Activated CD8-positive, alpha-beta T cell treated with anti-CD3 and anti-CD28 coated beads, Interleukin-2, amount 10 ng/mL, durations not matched to agents 7 days and 5 days (primary cell): ENCODE results near the gene SLC2A3. TPM values are rescaled to one million over a fixed set of nuclear protein-coding genes. Genes with fewer than 3 reads are reported as not detected.
"Not testable (repeated sequence)": the region's sequence is repeated elsewhere in the genome, so short reads cannot be mapped to it uniquely, and the experiment has no call there.

Experiments
- ATAC-seq: fragments of 150-1000 bp; cut with Tn5 transposase; one replicate; pipeline ENCODE4 v1.10.0; 2021; ENCODE audit warnings: moderate library complexity
- CTCF ChIA-PET: fragments of 350-600 bp; sonication (Branson Sonifier 250); formaldehyde crosslinking; loops from one replicate; lab custom pipeline; 2021; ENCODE audit warnings: antibody characterized with exemption; lab: Charles Lee
- POLR2A ChIA-PET: fragments of 350-600 bp; sonication (Branson Sonifier 250); formaldehyde crosslinking; loops from one replicate; lab custom pipeline; 2021; ENCODE audit warnings: antibody characterized with exemption; lab: Charles Lee
- DNase-seq: peaks from one replicate; pipeline ENCODE4 v3.0.0-alpha.2; 2020
- H3K27ac Mint-ChIP-seq: one replicate; pipeline ENCODE4 v1.8.0; 2021; ENCODE audit warnings: mild to moderate bottlenecking, mixed read lengths
- H3K27me3 Mint-ChIP-seq: one replicate; pipeline ENCODE4 v1.8.0; 2021; ENCODE audit warnings: low read depth, mixed read lengths
- H3K36me3 Mint-ChIP-seq: one replicate; pipeline ENCODE4 v1.8.0; 2021; ENCODE audit warnings: low read depth, mixed read lengths
- H3K4me1 Mint-ChIP-seq: one replicate; pipeline ENCODE4 v1.8.0; 2021; ENCODE audit warnings: low read depth, mixed read lengths
- H3K4me3 Mint-ChIP-seq: one replicate; pipeline ENCODE4 v1.8.0; 2021; ENCODE audit warnings: mild to moderate bottlenecking, mixed read lengths
- H3K9me3 Mint-ChIP-seq: one replicate; pipeline ENCODE4 v1.8.0; 2022; ENCODE audit warnings: mixed read lengths; ENCODE audit not compliant: insufficient read depth
- total RNA-seq, 2 experiments: library from RNA; stranded (reverse); gene quantifications; one replicate each; pipeline ENCODE4 v1.2.3, GENCODE V29; 2021

The SLC2A3 gene
- total RNA-seq = 100 to 1,000 TPM; 255 to 266 TPM

DNA sequence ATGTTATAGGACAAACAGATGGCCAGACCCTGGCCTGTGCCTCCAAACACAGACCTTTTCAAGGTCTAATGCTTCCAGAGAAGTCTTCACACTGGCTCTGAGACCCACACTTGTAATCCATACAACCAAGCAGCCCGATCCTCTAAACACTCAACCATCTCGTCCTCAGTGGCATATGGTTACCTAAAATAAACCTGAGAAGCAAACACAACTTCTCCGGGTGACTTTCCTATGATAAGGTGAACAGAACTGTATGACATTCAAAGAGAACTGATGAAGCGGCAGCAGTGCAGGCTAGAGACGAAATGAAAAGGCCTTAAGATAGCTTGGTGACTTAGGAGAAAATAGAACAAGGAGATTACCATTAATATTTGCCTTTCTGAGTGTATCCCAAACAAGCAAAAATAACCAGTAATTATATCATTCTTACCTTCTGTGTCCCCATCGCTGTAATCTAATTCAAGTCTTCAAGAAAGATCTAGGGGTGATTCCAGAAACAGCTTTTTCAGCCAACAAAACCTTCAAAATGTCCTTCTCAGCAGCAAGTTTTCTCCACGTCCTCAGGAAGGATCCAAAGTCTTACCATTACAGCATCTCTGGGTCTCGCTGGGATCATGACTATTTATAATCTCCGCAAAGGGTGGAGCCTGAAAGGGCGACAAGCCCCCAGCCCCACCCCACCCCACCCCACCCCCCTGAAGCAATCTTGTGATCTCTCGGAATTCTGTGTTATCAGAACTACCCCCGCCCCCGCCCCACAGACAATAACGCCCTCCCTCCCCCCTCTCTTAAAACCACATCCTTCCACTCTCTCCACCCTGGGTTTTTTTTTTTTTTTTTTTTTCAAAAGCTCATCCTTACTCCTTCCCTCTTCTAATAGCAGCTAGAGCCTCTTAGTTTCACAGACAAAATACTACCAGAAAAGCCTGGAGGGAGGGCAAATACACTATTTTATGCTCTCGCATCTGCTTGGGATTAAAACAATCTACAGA is at the start of gene SLC2A3:
Gene SLC2A3, minus strand, starts transcription at position 598 of the 992 bp plus-strand sequence. Its CDS starts 153 bp downstream, at position 445.
- Mint-ChIP-seq H3K4me1 (peaks cover 20% of the 10 kb centered on the region), H3K27me3 (no peaks in the 10 kb centered on the region), H3K36me3 (peaks cover 14% of the 10 kb centered on the region), H3K27ac (no peak within 1 kb of the TSS), H3K9me3 (no peaks in the 10 kb centered on the region), H3K4me3 (no peak within 1 kb of the TSS)
- ATAC-seq = peak; percentile 64
- CTCF ChIA-PET = interaction anchor here (0.7 to 10.7 kb wide), 10 partner anchors 11 to 296 kb away, joined by 3 to 285 read pairs (median 6); no protein-coding TSS in a partner anchor
- DNase-seq = peak; percentile 89
- POLR2A ChIA-PET = interaction anchor here (0.6 to 7.6 kb wide), 18 partner anchors 10 to 984 kb away, joined by 3 to 247 read pairs (median 4); partner anchors contain the start of gene C3AR1

DNA sequence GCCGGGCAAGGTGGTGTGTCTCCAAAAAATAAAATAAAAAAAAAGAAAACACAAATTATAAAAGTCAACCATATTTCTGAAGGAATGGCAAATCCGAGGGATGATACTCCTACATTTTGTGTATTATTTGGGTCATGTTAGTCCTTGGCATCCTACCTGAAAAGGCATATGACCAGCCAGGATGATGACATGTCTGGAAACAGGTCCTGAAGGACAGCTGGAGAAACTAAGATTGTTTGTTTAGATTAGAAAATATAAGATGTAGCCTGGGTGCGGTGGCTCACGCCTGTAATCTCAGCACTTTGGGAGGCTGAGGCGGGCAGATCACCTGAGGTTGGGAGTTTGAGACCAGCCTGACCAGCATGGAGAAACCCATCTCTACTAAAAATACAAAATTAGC is 48.9 kb upstream of the SLC2A3 start:
- CTCF ChIA-PET = interaction anchor here (2.4 kb wide), 1 partner anchor 10 kb away, joined by 8 read pairs; no protein-coding TSS in a partner anchor
- Mint-ChIP-seq H3K4me3 (no peak overlapping the region), H3K27me3 (no peaks in the 10 kb centered on the region), H3K9me3 (no peaks in the 10 kb centered on the region), H3K4me1 (peaks cover 15% of the 10 kb centered on the region), H3K36me3 (no peaks in the 10 kb centered on the region), H3K27ac (no peak overlapping the region)
- DNase-seq (no peak), ATAC-seq (no peak)
- POLR2A ChIA-PET = no interaction called here

DNA sequence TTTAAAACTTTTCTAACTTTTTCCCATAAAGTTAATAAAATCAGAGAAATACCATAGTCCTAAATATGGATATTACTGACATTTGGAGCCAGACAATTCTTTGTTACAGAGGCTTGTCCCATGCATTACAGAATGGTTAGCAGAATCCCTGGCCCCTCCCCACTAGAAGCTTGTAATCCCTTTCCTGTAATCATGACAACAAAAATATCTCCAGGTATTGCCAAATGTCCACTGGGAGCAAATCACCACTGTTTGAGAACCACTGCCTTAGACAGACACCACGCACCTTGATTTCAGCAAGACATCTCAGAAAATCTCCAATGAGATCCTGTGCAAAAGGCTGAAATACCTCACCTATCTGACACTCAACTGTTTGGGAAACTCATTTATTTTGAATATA is 47.5 kb upstream of the SLC2A3 start:
- H3K27ac Mint-ChIP-seq, H3K4me1 Mint-ChIP-seq, H3K4me3 Mint-ChIP-seq, CTCF ChIA-PET, H3K27me3 Mint-ChIP-seq, H3K9me3 Mint-ChIP-seq, DNase-seq, POLR2A ChIA-PET, ATAC-seq, H3K36me3 Mint-ChIP-seq: not testable (repeated sequence)

DNA sequence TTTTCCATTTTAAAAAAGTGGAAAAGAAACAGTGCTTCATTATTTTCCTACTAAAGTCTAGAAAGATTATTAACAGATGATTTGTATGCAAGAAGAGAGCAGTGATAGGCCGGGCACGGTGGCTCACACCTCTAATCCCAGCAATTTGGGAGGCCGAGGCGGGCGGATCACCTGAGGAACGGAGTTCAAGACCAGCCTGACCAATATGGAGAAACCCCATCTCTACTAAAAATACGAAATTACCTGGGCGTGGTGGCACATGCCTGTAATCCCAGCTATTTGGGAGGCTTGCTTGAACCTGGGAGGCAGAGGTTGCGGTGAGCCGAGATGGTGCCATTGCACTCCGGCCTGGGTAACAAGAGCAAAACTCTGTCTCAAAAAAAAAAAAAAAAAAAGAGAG is 47.0 kb upstream of the SLC2A3 start:
- H3K9me3 Mint-ChIP-seq, H3K27ac Mint-ChIP-seq, H3K4me1 Mint-ChIP-seq, ATAC-seq, H3K4me3 Mint-ChIP-seq, H3K36me3 Mint-ChIP-seq, POLR2A ChIA-PET, H3K27me3 Mint-ChIP-seq, DNase-seq: not testable (repeated sequence)
- CTCF ChIA-PET = interaction anchor here (1.0 kb wide), 1 partner anchor 50 kb away, joined by 4 read pairs; no protein-coding TSS in a partner anchor

DNA sequence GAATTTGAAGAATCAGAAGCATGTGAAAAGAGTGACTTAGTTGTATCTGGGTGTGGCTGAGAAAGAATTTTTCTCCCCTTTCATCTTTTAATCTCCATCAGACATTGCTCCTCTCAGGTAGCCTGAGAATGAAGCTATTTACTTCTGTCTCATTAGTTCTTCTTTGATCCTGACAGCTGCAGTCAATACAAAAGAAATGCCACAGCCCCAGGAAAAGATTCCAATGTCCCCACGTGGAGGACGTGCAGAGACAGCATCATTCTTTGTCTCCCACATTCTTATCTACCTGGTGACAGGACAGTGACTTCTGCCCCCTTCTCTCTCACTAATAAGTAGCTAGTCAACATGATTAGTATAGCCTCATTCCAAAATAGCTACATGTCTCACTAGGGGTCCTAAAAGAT is 46.3 kb upstream of the SLC2A3 start:
- H3K27ac Mint-ChIP-seq, H3K4me3 Mint-ChIP-seq, DNase-seq, H3K36me3 Mint-ChIP-seq, H3K9me3 Mint-ChIP-seq, H3K4me1 Mint-ChIP-seq, H3K27me3 Mint-ChIP-seq, ATAC-seq, POLR2A ChIA-PET: not testable (repeated sequence)
- CTCF ChIA-PET = interaction anchor here (1.0 kb wide), 1 partner anchor 49 kb away, joined by 4 read pairs; no protein-coding TSS in a partner anchor

DNA sequence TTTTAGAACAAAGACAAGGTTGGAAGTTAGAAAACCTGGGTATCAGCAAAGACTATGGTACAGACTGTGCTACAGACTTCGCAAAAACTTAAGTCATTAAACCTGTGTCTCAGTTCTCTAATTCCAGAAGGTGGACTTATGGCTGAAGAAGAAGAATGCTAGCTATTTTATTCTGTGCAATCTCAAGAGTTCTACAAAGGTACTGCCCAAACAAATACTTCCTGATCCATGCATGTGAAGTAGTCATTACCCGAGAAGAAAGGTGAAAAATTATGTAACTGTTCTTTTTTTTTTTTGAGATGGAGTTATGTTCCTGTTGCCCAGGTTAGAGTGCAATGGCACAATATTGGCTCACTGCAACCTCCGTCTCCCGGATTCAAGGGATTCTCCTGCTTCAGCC is 45.5 kb upstream of the SLC2A3 start:
- ChIA-PET CTCF (no interaction called here), POLR2A (no interaction called here)
- Mint-ChIP-seq H3K4me3 (no peak overlapping the region), H3K36me3 (no peaks in the 10 kb centered on the region), H3K4me1 (no peaks in the 10 kb centered on the region), H3K9me3 (no peaks in the 10 kb centered on the region), H3K27ac (no peak overlapping the region), H3K27me3 (no peaks in the 10 kb centered on the region)
- no peak for DNase-seq
- no peak for ATAC-seq

DNA sequence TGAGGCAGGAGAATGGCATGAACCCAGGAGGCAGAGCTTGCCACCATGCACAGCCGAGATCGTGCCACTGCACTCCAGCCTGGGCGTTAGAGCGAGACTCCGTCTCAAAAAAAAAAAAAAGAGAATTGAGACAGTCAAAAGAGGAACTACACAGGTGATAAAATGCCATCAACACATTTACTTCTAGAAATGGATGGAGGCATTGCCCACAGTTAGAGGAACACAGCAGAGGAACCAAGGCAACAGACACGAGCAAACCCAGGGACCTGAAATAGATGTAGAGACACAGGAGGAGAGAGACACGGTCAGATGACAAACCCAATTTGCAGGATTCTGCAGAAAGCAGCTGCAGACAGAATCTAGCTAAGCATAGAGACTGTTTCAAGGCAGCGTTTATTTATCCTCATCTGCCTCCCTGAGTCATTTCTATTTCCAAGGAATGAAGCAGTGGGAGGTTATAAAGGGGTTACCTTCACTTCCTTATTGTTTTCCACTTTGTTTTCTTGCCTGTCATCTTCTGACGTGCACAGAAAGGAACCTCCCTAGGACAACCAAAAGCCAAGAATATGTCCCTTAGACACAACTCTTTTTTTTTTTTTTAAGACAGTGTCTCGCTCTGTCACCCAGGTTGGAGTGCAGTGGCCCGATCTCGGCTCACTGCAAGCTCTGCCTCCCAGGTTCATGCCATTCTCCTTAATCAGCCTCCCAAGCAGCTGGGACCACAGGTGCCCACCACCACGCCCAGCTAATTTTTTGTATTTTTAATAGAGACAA is 41.6 kb upstream of the SLC2A3 start:
- H3K36me3 Mint-ChIP-seq, H3K9me3 Mint-ChIP-seq, H3K4me3 Mint-ChIP-seq, H3K27me3 Mint-ChIP-seq, POLR2A ChIA-PET, H3K27ac Mint-ChIP-seq, ATAC-seq, DNase-seq: not testable (repeated sequence)
- peaks cover 11% of the 10 kb centered on the region for H3K4me1 Mint-ChIP-seq
- CTCF ChIA-PET = interaction anchor here (1.5 to 1.6 kb wide), 2 partner anchors 44 kb away, joined by 3 to 6 read pairs; no protein-coding TSS in a partner anchor

DNA sequence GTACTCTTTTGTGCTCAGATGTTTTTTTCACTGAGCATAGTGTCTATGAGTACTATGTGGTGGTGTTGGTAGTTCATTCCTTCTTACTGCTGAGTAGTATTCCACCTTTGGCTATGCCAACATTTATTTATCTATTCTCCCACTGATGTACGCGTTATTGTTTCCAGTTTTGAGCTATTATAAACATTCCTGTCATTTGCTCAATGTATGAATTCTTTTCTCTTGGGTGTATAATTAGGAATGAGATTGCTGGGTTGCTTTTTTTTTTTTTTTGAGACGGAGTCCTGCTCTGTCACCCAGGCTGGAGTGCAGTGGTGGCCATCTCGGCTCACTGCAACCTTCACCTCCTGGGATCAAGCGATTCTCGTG is 37.5 kb upstream of the SLC2A3 start:
- Mint-ChIP-seq H3K9me3 (no peaks in the 10 kb centered on the region), H3K36me3 (peaks cover 10% of the 10 kb centered on the region), H3K27ac (peak overlapping the region; percentile 85), H3K4me3 (peak overlapping the region; percentile 78), H3K4me1 (peaks cover 29% of the 10 kb centered on the region), H3K27me3 (no peaks in the 10 kb centered on the region)
- no peak for DNase-seq
- no peak for ATAC-seq
- ChIA-PET POLR2A (interaction anchor here (5.7 kb wide), 1 partner anchor 38 kb away, joined by 78 read pairs; the partner anchor contains the start of gene SLC2A3), CTCF (interaction anchor here (1.2 to 2.1 kb wide), 3 partner anchors 19 to 40 kb away, joined by 4 to 8 read pairs (median 6); no protein-coding TSS in a partner anchor)

DNA sequence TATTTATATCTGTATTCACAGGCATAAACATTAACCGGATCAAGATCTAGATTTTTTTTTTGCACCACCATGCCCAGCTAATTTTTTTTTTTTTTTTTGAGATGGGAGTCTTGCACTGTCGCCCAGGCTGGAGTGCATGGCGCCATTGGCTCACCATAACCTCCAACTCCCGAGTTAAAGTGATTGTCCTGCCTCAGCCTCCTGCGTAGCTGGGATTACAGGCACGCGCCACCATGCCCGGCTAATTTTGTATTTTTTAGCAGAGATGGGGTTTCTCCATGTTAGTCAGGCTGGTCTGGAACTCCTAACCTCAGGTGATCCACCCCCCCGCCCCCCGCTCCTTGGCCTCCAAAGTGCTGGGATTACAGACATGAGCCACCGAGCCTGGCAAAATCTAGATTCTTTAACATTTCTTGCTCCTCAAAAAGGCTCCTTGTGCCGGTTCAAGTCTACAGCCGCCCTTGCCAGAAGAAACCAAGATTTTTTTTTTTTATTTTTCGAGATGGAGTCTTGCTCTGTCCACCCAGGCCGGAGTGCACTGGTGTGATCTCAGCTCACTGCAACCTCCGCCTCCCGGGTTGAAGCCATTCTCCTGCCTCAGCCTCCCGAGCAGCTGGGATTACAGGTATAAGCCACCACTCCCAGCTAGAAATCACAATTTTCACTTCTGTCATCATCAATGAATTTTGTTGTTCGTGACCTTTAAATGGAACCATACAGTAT is 36.9 kb upstream of the SLC2A3 start:
- Mint-ChIP-seq H3K36me3 (peaks cover 13% of the 10 kb centered on the region), H3K27ac (peak overlapping the region; percentile 90), H3K4me3 (peak overlapping the region; percentile 78), H3K27me3 (no peaks in the 10 kb centered on the region), H3K4me1 (peaks cover 33% of the 10 kb centered on the region), H3K9me3 (no peaks in the 10 kb centered on the region)
- ATAC-seq (no peak), DNase-seq (no peak)
- ChIA-PET CTCF (interaction anchor here (1.0 to 2.1 kb wide), 4 partner anchors 12 to 40 kb away, joined by 3 to 8 read pairs (median 5); no protein-coding TSS in a partner anchor), POLR2A (interaction anchor here (5.7 kb wide), 1 partner anchor 38 kb away, joined by 78 read pairs; the partner anchor contains the start of gene SLC2A3)

DNA sequence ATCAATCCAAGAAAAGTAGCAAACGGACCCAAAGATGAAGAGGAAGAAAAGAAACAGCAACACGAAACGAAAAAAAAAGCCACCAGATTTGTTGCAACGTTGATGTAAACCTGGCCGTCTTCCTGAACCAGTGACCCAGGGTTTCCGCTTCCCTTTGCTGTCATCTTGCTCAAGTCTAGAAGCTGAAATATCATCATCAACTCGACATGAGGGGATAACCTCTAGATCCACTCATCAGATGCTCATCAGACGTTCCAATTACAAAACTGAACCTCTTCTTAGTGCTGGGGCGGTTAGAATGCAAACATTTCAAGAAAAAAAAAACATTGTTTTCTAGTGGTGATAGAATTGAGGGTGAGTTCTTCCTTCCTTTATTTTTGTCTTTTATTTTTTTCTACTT is 36.3 kb upstream of the SLC2A3 start:
- peaks cover 36% of the 10 kb centered on the region for H3K4me1 Mint-ChIP-seq
- DNase-seq, H3K9me3 Mint-ChIP-seq: not testable (repeated sequence)

More for the DNA sequence above, 36.3 kb upstream of the SLC2A3 start:
- peak overlapping the region; percentile 90 for H3K27ac Mint-ChIP-seq
- not testable (repeated sequence) for ATAC-seq, H3K27me3 Mint-ChIP-seq
- ChIA-PET POLR2A (interaction anchor here (5.7 kb wide), 1 partner anchor 37 kb away, joined by 78 read pairs; the partner anchor contains the start of gene SLC2A3), CTCF (interaction anchor here (1.0 to 2.1 kb wide), 3 partner anchors 12 to 39 kb away, joined by 3 to 8 read pairs (median 6); no protein-coding TSS in a partner anchor)
- peaks cover 15% of the 10 kb centered on the region for H3K36me3 Mint-ChIP-seq
- H3K4me3 Mint-ChIP-seq = peak overlapping the region; percentile 78
